Measurements from ENCODE around the gene TEKTIP1.

DNA sequence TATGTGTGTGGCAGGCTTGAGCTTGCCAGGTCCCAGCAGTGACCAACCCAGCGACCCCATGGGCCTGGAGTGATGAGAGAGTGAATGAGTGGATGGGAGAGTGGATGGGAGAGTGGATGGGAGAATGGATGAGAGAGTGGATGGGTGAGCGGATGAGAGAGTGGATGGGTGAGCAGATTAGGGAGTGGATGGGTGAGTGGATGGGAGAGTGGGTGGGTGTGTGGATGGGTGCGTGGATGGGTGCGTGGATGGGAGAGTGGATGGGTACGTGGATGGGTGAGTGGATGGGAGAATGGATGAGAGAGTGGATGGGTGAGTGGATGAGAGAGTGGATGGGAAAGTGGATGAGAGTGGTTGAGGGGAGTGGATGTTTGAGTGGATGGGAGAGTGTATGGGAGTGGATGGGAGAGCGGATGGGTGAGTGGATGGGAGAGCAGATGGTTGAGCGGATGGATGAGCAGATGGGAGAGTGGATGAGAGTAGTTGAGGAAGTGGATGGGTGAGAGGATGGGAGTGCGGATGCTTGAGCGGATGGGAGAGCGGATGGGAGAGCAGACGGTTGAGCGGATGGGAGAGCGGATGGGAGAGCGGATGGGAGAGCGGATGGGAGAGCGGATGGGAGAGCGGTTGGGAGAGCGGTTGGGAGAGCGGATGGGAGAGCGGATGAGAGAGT is 10.3 kb upstream of the TEKTIP1 start:
- TF ChIP-seq, protein P1, sequence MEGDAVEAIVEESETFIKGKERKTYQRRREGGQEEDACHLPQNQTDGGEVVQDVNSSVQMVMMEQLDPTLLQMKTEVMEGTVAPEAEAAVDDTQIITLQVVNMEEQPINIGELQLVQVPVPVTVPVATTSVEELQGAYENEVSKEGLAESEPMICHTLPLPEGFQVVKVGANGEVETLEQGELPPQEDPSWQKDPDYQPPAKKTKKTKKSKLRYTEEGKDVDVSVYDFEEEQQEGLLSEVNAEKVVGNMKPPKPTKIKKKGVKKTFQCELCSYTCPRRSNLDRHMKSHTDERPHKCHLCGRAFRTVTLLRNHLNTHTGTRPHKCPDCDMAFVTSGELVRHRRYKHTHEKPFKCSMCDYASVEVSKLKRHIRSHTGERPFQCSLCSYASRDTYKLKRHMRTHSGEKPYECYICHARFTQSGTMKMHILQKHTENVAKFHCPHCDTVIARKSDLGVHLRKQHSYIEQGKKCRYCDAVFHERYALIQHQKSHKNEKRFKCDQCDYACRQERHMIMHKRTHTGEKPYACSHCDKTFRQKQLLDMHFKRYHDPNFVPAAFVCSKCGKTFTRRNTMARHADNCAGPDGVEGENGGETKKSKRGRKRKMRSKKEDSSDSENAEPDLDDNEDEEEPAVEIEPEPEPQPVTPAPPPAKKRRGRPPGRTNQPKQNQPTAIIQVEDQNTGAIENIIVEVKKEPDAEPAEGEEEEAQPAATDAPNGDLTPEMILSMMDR (IDR thresholded peaks at IDR 0.05; ENCODE audit: borderline replicate concordance, extremely low read depth, low read length, poor library complexity, severe bottlenecking): no peak
- TF ChIP-seq EZH2 (IDR thresholded peaks at IDR 0.05; ENCODE audit: borderline replicate concordance, low read depth, low read length, severe bottlenecking): no peak
